ENCODE measurements around the gene APLP2.
"Not testable (repeated sequence)": the region's sequence is repeated elsewhere in the genome, so short reads cannot be mapped to it uniquely, and the experiment has no call there.

Gene APLP2

GRCh38 chr11:130190371-130190881, 120.7 kb downstream of the APLP2 start:
- Mint-ChIP-seq H3K9me3 (no peaks in the 10 kb centered on the region), H3K4me1 (ENCODE audit: low read depth) (no peaks in the 10 kb centered on the region), H3K27ac (no peak overlapping the region), H3K36me3 (ENCODE audit: low read depth) (no peaks in the 10 kb centered on the region), H3K4me3 (no peak overlapping the region), H3K27me3 (ENCODE audit: low read depth) (no peaks in the 10 kb centered on the region)
- no peak for DNase-seq (ENCODE audit: low spot score)

DNA sequence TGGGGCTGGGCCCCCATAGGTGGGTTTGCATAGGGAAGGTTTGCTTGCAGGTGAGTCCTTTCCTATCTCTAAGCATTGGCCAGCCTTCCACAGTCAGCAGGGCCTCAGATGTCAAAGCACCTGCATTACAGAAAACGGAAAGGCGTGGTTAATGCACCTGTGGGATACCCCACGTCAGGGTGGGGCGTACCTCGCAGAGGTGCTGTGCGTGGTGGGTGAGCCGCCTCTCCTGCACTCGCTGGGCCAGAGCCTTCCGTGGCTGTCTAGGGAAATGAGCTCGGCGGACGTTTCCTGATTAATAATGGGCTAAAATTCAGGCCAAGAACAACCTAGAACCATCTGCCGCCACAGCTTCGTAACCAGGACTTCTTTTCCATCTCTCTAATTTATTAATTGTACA, 122.2 kb downstream of the APLP2 start:
- no peaks in the 10 kb centered on the region for H3K9me3 Mint-ChIP-seq
- H3K4me1 Mint-ChIP-seq (ENCODE audit: low read depth), result no peaks in the 10 kb centered on the region
- no peak overlapping the region for H3K27ac Mint-ChIP-seq
- no peaks in the 10 kb centered on the region for H3K27me3 Mint-ChIP-seq (ENCODE audit: low read depth)
- H3K36me3 Mint-ChIP-seq (ENCODE audit: low read depth), result no peaks in the 10 kb centered on the region
- no peak overlapping the region for H3K4me3 Mint-ChIP-seq
- no peak for DNase-seq (ENCODE audit: low spot score)

DNA sequence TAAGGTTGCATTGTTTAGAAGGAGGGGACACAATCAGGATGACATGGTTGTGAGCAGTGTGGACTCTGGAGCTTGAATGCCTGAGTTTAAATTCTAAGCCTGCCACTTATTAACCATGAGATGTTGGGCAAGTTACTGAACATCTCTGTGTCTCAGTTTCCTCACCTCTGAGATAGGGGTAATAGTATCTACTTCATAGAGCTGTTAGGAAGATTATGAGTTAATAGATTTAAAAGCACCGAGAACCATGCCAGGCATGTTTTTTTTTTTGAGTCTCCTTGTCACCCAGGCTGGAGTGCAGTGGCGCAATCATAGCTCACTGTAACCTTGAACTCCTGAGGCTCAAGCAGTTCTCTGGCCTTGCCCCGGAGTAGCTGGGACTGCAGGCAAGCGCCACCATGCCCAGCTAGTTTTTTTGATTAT, 123.2 kb downstream of the APLP2 start:
- no peaks in the 10 kb centered on the region for H3K4me1 Mint-ChIP-seq (ENCODE audit: low read depth)
- no peak for DNase-seq (ENCODE audit: low spot score)
- no peak overlapping the region for H3K27ac Mint-ChIP-seq
- no peak overlapping the region for H3K4me3 Mint-ChIP-seq
- no peaks in the 10 kb centered on the region for H3K9me3 Mint-ChIP-seq
- no peaks in the 10 kb centered on the region for H3K36me3 Mint-ChIP-seq (ENCODE audit: low read depth)
- no peaks in the 10 kb centered on the region for H3K27me3 Mint-ChIP-seq (ENCODE audit: low read depth)

GRCh38 chr11:130193551-130193950, 123.9 kb downstream of the APLP2 start:
- not testable (repeated sequence) for H3K27me3 Mint-ChIP-seq (ENCODE audit: low read depth); H3K9me3 Mint-ChIP-seq; H3K36me3 Mint-ChIP-seq (ENCODE audit: low read depth); DNase-seq (ENCODE audit: low spot score); H3K4me3 Mint-ChIP-seq; H3K27ac Mint-ChIP-seq; H3K4me1 Mint-ChIP-seq (ENCODE audit: low read depth)

All from T-helper 2 cell treated with Interferon-gamma antibody and Interleukin-4, amounts not matched to agents 5 μg/mL and 100 μg/mL, for 36 hours (primary cell).